NCI-H1048 (cell line): ENCODE results near the gene KIF21B.

Source experiments
- DNase-seq: peaks from one replicate; lab custom pipeline; 2025; lab: John Stamatoyannopoulos, UW

The KIF21B gene, protein sequence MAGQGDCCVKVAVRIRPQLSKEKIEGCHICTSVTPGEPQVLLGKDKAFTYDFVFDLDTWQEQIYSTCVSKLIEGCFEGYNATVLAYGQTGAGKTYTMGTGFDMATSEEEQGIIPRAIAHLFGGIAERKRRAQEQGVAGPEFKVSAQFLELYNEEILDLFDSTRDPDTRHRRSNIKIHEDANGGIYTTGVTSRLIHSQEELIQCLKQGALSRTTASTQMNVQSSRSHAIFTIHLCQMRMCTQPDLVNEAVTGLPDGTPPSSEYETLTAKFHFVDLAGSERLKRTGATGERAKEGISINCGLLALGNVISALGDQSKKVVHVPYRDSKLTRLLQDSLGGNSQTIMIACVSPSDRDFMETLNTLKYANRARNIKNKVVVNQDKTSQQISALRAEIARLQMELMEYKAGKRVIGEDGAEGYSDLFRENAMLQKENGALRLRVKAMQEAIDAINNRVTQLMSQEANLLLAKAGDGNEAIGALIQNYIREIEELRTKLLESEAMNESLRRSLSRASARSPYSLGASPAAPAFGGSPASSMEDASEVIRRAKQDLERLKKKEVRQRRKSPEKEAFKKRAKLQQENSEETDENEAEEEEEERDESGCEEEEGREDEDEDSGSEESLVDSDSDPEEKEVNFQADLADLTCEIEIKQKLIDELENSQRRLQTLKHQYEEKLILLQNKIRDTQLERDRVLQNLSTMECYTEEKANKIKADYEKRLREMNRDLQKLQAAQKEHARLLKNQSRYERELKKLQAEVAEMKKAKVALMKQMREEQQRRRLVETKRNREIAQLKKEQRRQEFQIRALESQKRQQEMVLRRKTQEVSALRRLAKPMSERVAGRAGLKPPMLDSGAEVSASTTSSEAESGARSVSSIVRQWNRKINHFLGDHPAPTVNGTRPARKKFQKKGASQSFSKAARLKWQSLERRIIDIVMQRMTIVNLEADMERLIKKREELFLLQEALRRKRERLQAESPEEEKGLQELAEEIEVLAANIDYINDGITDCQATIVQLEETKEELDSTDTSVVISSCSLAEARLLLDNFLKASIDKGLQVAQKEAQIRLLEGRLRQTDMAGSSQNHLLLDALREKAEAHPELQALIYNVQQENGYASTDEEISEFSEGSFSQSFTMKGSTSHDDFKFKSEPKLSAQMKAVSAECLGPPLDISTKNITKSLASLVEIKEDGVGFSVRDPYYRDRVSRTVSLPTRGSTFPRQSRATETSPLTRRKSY (N-terminal part only)

GRCh38 chr1:201023517-201023902, at the start of gene KIF21B:
KIF21B (minus strand) TSS chr1:201023714; CDS start chr1:201023383, 331 bp downstream.
- peak; percentile 86 for DNase-seq

DNA sequence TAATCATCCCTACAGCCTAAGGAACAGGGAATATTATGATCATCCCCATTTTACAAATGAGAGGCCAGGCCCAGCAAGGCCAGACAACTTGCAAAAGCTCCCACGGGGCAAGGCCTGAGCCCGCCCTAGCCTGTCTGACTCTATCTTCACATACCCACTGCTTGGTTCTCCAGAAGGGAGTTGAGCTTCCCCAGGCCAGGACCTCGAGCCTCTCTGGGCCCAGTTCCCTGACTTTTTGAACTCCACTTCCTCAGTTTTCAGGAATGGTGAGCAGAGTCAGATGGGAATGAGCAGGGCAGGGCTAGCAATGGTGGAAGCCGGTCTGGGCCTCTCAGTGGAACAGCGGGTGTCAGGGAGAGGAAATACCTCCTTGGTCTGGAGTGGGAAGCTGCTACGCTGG, 49.4 kb upstream of the KIF21B start:
- DNase-seq, result no peak

DNA sequence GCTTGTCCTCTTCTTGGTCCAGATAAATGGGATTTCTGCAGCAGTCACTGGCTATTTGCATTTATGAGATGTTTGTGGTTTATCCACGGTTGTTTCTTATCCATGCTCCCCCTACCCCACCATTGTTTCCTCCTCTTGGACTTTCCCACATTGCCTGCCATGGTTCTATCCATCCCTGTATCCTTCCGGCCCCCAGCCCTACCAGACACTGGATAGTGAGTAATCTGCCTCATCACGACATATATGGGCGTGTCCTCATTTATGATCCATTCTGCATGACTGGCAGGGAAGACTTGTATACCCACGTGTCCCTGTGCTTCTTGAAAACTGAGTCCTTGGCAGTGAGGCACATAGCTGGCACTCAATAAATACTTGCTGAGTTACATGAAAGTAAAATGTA, 48.6 kb upstream of the KIF21B start:
- DNase-seq, result no peak

GRCh38 chr1:201069636-201070035, 46.1 kb upstream of the KIF21B start:
- no peak for DNase-seq

- DNase-seq, result no peak
Observed at GRCh38 chr1:201068976-201069375, 45.5 kb upstream of the KIF21B start.

GRCh38 chr1:201066986-201067385, 43.5 kb upstream of the KIF21B start:
- DNase-seq, result no peak

GRCh38 chr1:201065686-201066085, 42.2 kb upstream of the KIF21B start:
- DNase-seq, result no peak

DNA sequence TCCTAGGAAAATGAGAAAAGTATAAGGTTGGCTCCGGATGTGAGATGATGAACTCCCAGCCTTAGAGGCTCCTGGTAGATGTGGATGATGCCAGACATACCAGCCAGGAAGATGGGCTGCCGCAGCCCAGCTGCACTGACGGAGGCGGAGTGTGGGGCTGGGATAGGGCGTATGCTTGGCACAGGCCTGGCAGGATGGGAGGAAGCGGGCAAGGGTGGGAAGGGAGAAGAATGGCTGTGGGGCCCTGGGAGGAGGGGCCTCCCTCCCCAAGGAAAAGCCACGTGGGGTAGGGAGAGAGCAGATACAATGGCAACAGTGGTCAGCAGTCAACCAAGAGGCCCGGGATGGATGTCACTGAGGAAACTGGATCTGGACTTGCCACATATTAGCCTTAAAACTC, 41.3 kb upstream of the KIF21B start:
- no peak for DNase-seq

DNA sequence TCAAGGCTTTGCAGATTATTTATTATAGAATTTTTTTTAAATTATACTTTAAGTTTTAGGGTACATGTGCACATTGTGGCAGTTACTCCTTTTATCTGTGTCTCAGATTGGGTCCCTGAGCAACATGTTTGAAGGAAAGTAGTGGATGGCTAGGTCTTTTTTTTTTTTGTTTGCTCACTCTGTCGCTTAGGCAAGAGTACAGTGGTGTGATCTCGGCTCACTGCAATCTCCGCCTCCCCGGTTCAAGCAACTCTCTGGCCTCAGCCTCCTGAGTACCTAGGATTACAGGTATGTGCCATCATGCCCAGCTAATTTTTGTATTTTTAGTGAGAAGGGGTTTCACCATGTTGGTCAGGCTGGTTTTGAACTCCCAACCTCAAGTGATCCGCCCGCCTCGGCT, 39.6 kb upstream of the KIF21B start:
- no peak for DNase-seq

DNA sequence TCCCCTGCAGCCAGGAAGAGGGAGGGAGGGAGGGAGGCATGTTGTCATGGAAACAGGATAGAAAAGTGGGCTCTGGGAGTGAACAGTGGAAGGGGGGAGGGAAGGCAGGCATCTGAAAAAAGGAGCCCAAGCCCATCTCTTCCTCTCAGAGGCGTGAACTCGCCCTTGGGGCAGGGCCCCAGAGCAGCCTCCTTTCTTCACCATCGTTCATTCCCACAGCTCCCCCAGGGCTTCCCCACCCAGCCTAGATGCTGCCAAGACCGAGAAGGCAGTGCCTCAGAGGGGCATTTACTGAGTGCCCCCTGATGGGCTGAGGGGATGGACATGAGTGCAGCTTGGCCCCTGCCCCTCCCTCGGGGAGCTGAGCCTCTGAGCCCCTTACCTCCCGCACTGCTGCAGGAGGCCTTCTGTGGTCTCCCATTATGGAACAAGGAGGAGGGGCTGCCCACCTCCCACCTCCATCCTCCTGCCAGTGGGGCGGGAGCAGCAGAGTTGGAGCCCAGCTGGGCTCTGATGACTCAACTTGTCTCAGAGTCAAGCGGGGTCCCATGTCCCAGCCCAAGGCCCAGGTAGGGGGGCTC, 39.1 kb upstream of the KIF21B start:
- no peak for DNase-seq

DNA sequence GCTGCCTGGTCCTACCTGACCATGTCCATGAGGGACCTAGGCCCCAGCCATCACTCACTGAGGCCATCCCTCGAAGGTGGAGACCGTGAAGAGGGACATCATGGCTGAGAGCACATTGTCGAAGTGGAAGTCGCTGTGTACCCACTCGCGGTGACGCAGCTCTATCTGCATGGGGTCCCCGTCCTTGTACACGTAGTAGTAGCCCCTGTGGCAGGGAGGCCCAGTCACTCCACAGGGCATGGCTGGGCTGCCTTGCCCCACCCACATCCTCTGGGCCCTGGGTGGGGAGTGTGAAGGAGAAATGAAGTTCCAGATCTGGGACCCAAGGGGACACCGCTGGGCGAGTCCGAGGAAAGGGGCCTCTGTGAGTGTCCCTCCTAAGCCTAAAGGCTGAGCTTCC, 38.4 kb upstream of the KIF21B start:
- no peak for DNase-seq

DNA sequence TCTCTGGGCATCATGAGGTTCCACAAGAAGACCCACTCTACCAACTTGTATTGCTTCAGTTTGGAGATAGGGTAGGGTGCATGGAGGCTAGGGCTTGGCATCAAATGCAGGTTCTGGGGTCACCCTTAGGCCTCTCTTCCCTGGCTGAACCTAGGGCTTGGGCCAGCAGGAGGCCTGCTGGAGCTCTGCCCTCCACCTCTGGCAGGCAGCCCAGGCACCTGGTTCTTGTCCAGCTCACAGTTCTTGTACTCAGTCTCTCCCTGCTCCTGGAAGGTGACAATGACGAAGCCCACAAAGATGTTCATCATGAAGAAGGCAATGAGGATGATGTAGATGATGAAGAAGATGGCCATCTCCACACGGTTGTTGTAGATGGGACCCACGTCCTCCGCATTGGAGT, 37.5 kb upstream of the KIF21B start:
- no peak for DNase-seq

DNA sequence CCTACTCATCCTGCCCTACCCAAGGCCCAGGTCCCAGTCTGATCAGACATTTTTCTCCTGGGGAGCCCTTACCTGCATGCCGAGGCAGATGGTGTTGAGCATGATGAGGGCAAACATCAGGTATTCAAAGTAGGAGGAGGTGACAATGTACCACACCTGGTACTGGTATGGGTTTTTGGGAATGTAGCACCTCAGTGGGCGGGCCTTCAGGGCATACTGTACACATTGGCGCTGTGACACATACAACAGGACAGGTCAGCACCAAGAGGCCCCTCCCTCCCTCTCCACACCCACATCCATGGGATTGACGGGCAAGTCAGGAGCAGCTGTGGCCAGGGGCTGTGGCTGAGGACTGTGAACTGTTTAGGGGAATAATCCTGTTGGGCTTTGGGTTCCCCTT, 37.1 kb upstream of the KIF21B start:
- DNase-seq, result no peak

DNA sequence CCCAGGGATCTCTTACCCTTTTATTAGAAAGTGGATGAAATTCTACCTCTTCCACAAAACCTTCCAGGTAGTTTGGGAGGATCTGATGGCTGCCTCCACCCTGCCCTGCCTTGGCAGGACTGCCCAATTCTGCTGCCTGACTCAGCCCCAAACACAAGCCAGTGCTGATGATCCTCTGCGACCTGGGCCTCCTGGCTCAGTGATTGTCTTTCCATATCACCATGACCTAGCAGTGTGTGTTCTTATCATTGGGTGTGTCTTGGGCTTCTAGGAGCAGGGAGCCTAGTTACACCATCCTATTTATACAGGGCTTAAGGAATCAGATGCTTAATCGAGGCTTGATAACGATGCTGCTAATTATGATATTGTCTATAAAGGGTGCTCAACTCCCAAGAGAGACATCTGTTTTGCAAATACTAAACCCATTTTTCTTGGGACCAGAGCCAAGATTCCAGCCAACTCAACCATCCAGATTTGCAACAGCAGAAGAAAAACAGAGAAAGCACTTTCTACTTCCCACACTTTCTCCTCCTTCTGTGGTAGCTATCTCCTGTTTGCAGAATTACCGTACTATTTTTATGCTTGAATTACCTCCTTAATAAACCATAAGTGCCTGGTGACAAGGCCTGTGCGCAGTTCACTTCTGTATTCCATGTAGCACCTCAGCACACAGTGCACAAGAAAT, 36.5 kb upstream of the KIF21B start:
- no peak for DNase-seq

DNA sequence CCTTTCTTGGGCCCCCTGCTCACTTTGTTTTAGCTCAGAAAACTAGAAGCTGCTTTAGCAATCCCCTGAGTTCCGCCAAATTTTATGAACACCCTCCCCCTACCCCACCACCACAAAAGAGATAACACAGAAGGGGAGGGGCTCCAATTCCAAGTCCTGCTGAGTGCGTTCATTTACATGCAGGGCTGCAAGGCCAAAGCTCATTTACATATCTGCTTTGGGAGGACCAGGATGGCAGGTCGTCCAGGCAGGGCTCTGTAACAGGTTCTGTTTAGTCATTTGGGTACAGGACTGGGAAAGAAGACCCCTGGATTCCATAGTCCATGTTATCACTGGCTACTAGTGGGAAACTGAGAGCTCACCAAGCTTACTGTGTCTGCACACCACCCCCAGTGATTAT, 35.9 kb upstream of the KIF21B start:
- DNase-seq, result no peak

GRCh38 chr1:201054091-201054543, 30.6 kb upstream of the KIF21B start:
- DNase-seq, result no peak

- no peak for DNase-seq
Observed at GRCh38 chr1:201053155-201053860, 29.8 kb upstream of the KIF21B start.

GRCh38 chr1:201051399-201051798, 27.9 kb upstream of the KIF21B start:
- DNase-seq, result no peak

GRCh38 chr1:201050515-201051277, 27.2 kb upstream of the KIF21B start:
- DNase-seq, result no peak

DNA sequence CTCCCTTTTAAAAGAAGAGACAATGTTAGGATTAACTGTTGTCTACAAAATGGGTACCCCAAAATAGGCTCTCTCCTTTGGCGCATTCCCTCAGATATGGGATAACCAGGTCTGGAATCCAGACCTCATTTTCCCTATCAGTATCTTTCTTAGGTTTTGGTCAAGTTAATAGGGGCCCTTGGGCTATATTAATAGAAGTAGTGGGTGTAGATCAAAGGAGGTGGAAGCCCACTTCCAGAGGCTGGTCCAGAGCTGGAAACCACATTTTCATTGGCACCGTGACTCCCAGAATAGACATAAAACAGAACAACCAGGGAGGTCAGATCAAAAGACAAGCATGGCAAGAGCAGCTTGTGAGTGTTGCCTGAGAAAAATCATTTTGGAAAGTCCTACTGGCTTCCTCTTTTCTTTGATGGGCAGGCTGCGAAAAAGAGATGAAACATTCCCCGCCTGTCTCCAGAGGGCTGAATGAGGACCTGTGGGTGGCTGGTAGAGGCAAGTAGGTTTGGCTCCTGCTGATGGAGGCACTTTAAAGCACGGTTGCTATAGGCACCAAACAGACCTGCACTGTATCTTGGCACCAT, 25.8 kb upstream of the KIF21B start:
- DNase-seq, result no peak
